GM20431 (cell line): ENCODE results near the gene ZSWIM6.
"Not testable (repeated sequence)": the region's sequence is repeated elsewhere in the genome, so short reads cannot be mapped to it uniquely, and the experiment has no call there.

Source experiments
- in situ Hi-C: fragments of 300-500 bp; cut with MseI, MboI; formaldehyde crosslinking; loops from one replicate; pipeline ENCODE4 v1.15.0; 2020; ENCODE audit warnings: low sequenced_read_pairs; ENCODE audit not compliant: unreplicated experiment

The ZSWIM6 gene

DNA sequence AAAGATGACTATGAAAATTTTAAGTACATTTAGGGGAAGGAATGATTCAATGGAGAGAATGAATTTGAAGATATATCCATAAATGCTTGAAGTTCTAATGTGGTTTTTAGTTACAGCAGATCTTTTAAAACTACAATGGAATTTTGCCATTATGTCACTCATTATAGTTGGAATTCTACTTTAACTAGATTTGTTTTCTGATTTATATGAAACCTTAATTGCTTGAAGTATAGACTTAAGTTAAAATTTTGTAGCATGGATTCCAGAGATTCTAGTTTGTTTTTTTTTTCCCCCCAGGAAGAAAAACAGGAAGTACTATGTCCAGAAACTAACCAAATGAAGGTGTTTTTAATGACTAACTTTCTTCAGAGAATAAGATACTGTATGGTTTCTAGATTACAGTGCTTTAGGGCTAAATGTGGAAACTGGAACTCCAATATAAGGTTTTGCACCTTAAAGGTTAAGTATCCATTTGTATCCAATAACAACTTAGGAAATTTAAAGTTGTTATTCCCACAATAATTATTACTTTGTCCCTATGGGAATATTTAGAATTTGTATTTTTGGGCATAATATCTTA is 70.3 kb downstream of the ZSWIM6 start:
- in situ Hi-C loops = no loop called here

DNA sequence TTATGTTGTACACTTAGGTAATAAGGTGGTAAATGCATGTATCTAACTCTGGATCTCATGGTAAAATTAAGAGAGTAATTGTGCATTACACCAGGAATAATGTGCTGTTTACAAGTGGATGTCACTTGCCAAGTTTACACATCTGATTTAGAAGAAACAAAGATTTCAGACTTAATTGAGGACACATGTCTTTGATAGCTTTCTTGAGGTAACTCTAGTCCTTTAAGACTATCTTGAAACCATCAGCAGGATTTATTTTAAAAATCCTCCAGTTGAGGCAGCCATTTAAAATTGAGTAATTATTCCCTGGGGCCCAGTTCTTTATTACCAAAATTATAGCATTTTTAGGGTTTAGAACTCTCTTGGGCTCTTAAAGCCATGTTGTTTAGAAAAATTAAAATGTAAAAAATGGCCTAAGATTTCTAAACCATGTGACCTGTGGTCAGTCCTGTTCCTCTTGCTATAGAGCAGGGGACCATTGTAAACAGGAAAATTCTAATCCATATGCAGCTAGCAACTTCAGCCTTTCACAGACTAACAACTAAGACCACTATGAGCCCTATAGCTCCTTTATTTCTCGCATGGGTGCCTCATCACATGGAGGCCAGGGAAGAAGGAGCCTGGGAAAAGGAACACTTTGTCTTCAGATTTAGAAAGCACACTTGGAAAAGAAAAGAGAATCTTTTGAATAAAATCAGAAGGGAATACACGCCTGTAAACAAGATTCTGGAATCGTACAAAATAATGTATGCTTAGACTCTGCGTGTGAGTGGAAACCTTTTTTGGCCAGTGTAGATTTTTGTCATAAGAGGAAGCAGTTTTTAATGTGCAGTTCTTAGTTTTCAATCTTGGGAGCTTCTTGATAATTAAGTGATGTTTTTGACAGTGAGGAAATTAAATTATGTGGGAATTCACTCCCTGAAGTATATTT is 71.2 kb downstream of the ZSWIM6 start:
- in situ Hi-C loops = no loop called here

DNA sequence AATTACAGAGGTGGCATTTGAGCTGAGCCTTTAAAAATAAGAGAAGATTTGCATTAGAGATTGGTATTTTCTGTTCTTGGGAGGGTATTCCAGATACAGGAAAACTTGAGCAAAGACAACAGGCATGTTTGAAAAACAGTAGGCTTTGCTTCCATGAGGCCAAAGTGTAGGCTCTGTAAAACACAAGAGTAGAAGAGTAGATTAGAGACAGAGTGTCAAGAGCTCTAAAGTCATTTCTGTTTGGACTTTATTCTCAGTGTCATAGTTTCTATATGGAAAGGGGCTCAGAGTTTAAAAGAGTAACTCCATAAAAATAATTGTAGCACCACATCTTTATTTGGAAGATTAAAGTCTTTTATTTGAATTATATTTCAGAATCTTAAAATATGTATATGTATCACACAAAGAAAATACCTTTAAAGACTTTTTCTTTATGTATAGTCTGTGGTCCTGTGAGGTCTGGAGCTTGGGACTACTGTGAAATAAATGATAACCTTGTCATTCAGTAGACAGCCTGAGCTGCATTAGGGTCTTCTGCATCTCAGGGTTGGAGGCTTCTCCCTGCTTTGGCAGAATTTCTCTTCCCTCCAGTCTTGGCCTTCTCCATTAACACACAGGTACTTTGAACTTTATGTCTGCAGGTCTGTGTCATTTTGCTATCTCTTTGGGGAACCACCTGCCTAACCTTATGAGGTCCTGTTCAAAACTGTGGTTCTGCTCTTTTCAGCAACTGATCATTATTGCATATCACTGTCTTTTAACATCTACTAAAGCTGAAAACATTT is 73.6 kb downstream of the ZSWIM6 start:
- in situ Hi-C loops = no loop called here

DNA sequence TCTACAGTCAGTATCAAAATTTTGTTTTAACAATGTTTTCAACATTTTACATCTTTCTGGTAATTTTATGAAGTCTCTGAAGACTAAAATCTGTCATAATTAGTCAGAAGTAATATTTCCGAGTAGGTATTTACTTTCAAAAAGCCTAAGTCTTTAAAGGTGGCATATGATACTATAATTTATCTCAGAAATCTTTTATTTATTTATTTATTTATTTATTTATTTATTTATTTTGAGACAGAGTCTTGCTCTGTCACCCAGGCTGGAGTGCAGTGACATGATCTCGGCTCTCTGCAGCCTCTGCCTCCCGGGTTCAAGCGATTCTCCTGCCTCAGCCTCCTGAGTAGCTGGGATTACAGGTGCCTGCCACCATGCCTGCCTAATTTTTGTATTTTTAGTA is 74.4 kb downstream of the ZSWIM6 start:
- in situ Hi-C loops = not testable (repeated sequence)

DNA sequence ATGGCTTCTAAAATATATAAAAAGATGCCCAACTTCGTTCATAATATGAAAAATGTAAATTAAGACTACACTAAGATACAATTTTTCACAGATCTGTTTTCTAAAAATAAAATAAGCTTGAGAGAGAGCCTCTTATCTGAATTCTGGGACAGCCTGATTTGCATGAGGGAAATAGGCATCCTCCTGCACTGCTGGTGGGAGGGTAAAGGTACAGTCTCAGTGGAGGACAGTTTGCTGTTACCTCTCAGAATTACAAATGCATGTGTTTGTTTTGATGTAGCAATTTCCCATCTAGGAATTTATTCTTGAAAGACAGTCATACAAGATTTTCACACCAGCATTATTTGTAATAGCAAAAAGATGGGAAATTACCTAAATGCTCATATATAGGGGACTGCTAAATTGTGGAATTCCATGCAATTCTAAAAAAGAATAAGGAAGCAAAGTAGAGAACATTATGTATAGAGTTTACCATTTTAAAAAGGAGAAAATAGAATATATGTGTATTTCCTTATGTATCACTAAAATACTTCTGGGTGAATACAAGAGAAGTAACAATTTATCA is 75.7 kb downstream of the ZSWIM6 start:
- in situ Hi-C loops = no loop called here

DNA sequence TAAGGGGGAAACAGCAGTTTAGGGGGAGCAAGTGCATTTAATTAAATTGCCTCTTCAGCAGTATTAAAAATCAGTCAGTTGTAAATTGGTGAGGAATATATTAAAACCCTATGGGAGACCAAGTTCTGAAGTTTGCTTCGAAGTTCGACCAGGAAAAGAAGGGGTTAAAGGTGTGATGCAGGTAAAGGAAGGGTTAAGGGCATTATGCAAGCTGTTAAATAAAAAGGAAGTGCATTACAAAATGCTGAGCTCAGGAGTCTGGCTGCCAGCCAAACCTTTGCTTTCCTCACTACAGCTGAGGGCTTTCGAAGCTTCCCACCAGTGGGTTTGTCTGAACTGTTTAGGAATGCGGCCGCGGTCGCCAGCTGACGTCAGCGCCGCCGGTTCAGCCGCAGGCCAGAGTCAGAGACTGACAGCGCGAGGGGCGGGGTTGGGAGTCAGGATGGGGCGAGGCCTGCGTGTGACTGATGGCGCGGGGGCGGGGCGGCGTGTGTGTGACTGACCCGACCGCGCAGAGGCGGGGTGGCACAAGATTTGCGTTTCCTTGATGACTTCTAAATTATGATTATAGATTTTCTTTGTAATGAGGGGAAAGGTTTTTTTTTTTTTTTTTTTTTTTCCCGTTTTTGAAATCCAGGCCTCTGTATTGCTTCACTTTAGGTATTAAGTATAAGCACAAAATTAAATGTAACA is 76.6 kb downstream of the ZSWIM6 start:
- in situ Hi-C loops = no loop called here

DNA sequence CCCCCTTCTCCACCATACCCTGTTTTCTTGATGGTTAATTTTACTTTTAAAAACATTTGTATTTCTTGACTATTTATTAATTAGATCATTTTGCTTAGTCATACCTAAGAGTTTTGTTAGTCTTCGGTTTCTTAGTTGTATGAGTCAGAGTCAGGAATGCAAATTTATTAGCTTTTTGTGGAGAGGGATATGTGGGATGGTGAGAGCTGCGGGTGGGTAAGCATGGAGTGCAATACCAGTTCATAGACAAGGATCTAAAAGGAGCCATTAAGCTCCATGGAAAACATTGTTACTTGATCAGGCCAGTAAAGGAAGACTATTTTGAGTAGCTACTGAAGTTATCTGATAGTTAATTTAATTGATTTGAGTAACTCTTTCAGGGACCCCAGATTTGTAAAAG is 77.5 kb downstream of the ZSWIM6 start:
- in situ Hi-C loops = no loop called here

DNA sequence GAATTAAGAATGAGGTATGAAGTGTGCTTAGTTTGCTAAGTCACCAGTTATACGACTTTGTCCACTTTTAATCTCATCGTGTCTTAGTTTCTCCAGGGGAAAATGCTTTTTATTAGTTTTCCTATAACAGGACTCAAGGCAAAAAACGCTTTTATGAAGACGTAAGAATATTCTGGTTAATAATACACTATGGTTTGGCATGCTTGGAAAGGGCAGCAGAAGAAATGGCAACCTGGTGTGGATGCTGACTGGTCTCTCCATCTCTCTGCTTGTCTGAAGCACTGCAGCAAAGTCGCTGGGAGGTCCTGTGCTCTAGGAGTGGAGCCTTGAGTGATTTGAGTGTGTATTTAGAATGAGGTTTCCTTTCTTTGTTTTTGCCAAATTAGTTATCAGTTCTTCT is 78.8 kb downstream of the ZSWIM6 start:
- in situ Hi-C loops = no loop called here

DNA sequence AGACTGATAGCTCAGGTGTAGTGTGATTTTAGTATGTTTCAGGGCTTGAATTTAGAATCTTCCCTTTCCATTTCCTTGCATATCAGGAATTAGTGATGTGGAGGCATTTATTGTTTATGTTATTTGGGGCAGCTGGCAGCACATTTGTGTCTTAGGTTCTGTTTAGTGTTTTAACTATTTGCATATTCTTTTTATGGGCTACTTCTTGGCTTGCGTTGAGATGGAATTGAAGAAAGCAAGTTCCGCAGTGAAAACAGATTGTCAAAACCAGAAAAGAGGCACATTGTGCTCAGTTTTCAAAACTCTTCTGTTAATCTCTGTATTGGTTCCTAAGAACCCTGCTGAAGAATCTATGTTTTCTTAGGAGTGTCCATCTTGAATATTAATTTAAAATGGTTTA is 80.3 kb downstream of the ZSWIM6 start:
- in situ Hi-C loops = no loop called here

DNA sequence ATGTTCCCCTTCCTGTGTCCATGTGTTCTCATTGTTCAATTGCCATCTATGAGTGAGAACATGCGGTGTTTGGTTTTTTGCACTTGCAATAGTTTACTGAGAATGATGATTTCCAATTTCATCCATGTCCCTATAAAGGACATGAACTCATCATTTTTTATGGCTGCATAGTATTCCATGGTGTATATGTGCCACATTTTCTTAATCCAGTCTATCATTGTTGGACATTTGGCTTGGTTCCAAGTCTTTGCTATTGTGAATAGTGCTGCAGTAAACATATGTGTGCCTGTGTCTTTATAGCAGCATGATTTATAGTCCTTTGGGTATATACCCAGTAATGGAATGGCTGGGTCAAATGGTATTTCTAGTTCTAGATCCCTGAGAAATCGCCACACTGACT is 81.1 kb downstream of the ZSWIM6 start:
- in situ Hi-C loops = not testable (repeated sequence)

DNA sequence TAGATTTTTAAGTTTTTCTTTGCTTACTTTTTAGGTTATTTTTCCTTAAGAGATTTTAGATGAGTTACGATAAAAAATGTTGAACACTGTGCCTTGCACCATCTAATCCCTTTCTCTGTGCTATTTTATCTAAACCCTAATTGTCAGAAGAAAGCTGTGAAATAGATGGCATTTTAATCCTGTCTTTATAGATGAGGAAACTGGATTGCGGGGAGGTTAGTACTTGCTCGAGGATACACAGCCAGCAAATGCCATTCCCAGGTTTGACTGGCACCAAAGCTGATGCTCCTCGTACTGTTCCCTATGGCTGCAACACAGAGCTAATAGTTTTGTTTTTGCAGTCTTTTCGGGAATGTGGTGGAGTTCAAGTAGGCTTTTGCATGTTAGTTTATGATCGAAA is 82.7 kb downstream of the ZSWIM6 start:
- in situ Hi-C loops = no loop called here

DNA sequence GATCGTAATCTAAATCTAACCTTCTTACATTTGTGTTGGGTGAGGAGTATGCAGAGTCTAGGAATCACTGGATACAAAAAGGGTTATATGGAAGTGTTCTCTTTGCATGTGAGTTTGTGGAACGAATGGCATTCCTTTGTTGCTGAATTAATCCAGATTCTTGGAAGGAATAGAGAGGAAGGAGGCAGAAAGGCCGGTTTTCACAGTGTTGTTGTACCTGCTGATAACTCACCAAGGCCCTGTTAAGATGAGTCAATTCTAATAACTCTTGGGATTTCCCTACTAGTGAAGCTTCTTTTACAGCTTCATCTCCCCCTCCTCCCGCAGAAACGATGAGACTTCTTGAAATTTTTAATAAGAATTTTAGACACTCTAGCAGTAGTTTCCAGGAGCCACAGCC is 84.0 kb downstream of the ZSWIM6 start:
- in situ Hi-C loops = no loop called here

DNA sequence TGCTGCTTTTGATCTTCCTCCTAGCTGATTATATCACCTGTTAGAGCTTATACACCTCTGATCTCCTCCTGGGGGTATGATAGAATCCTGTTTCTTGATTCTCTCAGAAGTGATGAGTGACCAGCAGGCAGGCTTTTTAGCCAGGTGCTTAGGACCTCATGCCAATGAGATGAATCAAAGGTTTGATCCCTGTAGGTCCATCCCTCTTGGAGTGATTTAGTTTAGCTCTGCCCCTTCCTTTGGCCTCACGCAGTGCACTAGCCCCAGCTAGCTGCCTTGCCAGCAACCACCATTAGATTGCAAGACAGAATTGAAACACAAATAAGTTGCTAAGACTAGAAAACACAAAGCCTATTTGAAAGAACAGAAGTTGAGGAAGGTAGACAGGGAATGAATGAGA is 84.4 kb downstream of the ZSWIM6 start:
- in situ Hi-C loops = no loop called here

DNA sequence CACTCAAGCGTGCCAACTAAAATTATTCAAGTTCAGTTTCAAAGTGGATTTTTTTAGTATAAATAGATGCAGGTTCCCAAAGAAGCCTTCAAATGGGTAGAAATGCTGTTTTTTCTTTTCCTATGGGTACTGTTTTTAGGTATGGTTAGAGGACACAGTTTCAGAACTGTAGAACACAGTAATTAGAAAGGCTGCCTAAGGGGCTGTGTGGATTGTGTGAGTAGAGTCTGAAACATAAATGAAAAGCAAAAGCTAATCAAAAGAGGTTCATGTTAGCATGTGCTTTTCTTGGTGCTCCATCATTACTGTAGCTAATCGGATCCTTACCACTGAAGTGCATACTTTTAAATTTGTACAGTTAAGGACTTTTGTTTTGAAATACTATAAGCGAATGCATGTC is 85.3 kb downstream of the ZSWIM6 start:
- in situ Hi-C loops = no loop called here

DNA sequence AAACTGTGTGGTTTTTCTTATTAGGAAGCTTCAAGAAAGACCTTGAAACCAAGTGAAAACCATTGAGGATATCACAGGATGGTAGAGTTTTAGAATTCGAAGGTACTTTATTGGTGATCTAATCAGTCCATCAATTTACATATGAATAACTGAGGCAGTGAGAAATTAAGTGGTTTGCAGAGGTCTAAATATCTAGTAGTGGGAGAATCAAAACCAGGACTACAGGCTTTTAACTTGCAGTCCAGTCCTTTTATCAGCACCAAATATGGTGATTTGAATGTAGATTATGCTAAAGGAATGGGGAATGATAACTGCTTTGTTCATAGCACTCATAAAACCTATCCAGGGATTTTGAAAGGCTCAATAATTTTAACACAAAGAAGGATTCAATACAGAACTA is 85.8 kb downstream of the ZSWIM6 start:
- in situ Hi-C loops = no loop called here

DNA sequence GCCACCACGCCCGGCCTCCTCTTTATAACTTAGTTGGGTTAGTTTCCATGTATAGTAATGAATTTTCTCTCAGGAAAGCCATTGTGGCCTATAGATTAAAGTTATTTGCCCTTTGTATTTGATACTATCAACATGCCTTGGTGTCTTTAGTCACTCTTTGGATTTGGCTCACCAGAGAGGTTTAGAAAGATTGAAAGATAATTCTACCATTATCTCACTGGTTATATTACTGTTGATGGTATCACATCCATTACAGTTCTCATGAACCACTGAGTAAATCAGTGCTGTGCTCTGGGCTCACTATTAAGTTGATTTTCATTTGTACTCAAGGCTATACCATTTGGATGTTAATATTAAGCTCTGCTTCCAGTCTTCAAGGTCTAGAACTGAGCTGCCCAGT is 87.0 kb downstream of the ZSWIM6 start:
- in situ Hi-C loops = no loop called here

DNA sequence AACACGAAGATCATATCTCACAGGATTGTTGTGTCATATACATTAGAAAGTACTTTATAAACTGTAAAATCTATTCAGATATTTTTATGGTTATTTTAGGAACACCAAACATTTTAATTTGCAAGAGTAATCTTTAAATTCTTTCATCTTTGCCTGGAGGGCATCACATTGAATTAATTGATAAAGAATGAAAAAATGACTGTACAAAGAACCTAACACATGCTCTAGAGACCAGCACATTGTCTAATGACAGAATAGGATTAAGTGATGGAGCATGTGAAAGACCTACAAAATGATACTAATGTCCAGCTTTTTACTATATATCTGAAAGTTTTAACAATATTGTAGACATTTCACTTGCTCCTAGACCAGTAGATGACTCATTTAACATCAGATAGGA is 88.0 kb downstream of the ZSWIM6 start:
- in situ Hi-C loops = no loop called here

DNA sequence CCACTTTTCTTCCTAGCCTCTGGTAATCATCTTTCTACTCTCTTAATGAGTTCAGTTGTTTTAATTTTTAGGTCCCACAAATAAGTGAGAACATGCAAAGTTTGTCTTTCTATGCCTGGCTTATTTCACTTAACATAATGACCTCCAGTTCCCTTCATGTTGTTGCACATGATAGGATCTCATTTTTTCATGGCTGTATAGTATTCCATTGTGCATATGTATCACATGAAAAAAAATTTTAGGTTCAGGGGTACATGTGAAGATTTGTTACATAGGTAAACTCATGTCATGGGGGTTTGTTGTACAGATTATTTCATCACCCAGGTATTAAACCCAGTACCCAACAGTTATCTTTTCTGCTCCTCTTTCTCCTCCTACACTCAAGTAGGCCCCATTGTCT is 89.2 kb downstream of the ZSWIM6 start:
- in situ Hi-C loops = not testable (repeated sequence)

DNA sequence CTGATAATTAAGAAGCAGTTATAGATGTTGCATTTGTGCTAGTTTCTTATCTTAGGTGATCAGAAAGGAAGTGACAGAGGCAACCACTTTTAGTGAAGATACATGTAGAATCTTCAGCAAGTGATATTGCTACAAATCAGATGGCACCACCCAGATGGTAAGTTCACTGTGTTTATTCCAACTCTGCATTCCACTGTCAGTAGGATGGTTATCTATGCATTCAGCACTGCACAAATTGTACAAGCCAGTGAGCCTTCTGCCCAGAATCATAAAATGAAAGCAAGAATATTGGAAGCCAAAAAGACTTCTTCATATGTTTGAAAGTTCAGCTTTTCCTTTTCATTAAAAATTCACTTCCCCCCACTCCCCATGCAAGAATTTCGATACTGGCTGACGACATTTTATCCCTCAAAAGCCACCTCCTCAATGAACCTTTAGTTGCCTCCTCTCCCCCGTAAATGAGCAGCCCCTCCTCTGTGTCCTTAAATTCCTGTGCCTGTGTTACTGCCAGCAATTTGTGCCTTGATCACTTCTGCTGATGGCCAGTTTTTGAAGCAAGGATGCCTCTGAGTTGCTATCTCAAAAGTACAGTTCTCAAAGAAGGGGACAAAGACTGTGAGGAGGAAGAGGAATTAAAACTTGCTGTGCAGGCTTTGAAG is 91.6 kb downstream of the ZSWIM6 start:
- in situ Hi-C loops = no loop called here

DNA sequence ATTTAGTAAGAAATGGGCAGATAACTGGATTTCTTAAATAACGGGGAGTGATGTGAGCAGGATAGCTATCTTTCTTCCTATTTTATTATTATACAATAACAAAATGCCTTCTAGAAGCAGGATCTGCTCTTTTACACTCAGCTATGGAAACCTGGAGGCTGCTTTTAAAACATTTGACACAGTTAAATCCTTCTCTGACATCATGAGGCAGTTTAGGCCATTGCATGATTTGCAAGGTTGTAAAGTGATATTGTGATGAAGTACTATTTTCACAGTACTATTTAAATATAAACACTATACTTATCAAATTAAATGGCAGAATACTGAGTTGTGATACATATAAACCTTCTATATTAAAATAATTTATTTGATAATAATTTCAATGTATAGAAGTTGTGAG is 93.9 kb downstream of the ZSWIM6 start:
- in situ Hi-C loops = no loop called here
